ENCODE data around the gene C3. TPM values are rescaled to one million over a fixed set of nuclear protein-coding genes. Genes with fewer than 3 reads are reported as not detected.
A peak's percentile ranks its signal among the peaks of the same experiment; 100 is the strongest.

The C3 gene
- 0.37 TPM in 1 of 2 replicates, not detected in the other for total RNA-seq
- long read RNA-seq, result 0 reads

DNA sequence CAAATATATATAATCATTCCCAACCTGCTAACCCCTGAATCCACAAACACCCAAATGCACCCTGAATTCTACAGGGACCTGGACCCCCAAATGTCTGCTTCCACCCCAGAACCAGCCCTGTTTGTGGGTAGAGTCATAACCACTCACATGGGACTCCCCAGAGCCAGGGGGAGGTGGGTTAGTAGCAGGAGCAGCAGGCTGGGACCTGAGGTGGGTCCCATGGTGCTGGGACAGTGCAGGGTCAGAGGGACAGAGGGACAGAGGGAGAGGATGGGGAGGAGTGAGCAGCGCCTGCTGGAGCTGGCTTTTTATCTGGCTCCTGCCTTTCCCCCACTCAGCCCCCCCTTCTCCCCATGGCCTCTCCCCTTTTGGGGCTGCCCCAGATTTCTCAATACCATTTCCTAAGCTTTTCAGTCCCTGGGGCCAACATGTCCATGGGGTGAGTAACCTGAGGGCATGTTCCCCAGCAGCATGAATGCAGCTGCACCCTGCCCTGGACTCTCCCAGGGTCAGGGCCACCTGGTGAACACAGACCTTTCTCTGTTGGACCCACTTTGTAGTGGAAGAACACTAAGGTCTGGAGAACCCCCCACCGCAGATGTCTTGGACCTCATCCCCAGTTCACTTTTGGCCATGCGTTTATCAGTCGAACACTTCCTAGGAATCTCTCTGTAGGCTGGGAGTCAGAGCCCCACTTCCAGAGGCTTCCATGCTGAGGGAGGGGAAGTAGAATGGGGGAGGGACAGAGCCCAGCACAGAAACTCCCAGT is at the start of gene C3:
TSS of gene C3 (minus strand) at position 282 of the 769 bp plus-strand sequence. CDS start at position 221, 61 bp downstream.
- peaks cover 5% of the 10 kb centered on the region for H3K9me3 Mint-ChIP-seq
- TF ChIP-seq, protein P1, sequence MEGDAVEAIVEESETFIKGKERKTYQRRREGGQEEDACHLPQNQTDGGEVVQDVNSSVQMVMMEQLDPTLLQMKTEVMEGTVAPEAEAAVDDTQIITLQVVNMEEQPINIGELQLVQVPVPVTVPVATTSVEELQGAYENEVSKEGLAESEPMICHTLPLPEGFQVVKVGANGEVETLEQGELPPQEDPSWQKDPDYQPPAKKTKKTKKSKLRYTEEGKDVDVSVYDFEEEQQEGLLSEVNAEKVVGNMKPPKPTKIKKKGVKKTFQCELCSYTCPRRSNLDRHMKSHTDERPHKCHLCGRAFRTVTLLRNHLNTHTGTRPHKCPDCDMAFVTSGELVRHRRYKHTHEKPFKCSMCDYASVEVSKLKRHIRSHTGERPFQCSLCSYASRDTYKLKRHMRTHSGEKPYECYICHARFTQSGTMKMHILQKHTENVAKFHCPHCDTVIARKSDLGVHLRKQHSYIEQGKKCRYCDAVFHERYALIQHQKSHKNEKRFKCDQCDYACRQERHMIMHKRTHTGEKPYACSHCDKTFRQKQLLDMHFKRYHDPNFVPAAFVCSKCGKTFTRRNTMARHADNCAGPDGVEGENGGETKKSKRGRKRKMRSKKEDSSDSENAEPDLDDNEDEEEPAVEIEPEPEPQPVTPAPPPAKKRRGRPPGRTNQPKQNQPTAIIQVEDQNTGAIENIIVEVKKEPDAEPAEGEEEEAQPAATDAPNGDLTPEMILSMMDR (conservative IDR thresholded peaks at IDR 0.05), result no peak
- no peaks in the 10 kb centered on the region for H3K36me3 Mint-ChIP-seq (ENCODE audit: low read depth)
- peaks cover 30% of the 10 kb centered on the region for H3K27me3 Mint-ChIP-seq (ENCODE audit: low read depth)
- H3K4me1 Mint-ChIP-seq, result peaks cover 12% of the 10 kb centered on the region
- no peak within 1 kb of the TSS for H3K27ac Mint-ChIP-seq (ENCODE audit: unreplicated experiment)
- no peak within 1 kb of the TSS for H3K4me3 Mint-ChIP-seq
- no peak for DNase-seq (ENCODE audit: low read depth, low spot score)

DNA sequence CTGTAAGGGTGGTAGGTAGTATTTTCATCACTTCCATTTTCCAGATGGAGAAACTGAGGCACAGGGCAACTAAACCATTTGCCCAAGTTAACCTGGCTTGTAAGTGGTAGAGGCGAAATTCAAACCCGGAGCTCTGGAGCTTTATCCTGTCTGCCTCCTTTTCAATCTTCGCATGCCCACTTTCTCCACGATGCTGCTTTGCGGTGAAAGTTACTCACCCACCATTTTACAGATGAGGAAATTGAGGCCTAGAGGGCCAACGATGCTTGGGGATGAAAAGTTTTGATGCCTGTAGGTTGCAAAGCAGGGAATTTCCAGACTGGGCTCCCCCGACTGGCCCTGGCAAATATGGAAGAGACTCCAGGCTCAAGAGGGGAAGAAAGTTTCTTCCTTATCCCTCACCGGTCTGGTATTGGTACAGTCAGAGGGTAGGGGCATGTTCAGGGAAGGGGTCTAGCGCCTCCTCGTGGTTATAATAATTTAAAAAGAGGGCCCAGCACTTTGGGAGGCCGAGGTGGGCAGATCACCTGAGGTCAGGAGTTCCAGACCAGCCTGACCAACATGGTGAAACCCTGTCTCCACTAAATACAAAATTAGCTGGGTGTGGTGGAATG is 48.7 kb upstream of the C3 start:
- H3K4me3 Mint-ChIP-seq, result no peak overlapping the region
- no peak for DNase-seq (ENCODE audit: low read depth, low spot score)
- no peak overlapping the region for H3K27ac Mint-ChIP-seq (ENCODE audit: unreplicated experiment)

DNA sequence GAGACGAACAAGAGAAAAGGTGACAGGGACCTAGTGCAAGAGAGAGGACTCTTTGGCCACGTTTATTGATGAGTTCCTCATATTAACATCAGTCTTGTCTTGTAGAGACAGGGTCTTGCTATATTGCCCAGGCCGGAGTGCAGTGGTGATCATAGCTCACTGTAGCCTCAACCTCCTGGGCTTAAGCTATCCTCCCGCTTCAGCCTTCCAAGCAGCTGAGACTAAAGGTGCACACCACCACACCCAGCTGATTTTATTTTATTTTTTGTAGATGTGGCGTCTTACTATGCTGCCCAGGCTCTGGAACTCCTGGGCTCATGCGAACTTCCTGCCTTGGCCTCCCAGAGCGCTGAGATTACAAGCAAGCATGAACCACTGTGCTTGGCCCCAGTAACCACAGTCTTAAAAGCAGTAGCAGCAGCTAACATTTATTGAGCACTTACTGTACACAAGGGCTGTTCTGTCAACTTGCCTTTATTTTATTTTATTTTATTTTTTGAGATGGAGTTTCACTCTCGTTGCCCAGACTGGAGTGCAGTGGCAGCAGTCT is 47.9 kb upstream of the C3 start:
- H3K4me1 Mint-ChIP-seq, result peaks cover 13% of the 10 kb centered on the region
- peaks cover 60% of the 10 kb centered on the region for H3K27me3 Mint-ChIP-seq (ENCODE audit: low read depth)

More for the DNA sequence above, 48.7 kb upstream of the C3 start:
- Mint-ChIP-seq H3K4me1 (peaks cover 13% of the 10 kb centered on the region), H3K9me3 (no peaks in the 10 kb centered on the region), H3K27me3 (ENCODE audit: low read depth) (peaks cover 59% of the 10 kb centered on the region), H3K36me3 (ENCODE audit: low read depth) (no peaks in the 10 kb centered on the region)
- TF ChIP-seq, protein P1 (conservative IDR thresholded peaks at IDR 0.05), result peak; percentile 47

DNA sequence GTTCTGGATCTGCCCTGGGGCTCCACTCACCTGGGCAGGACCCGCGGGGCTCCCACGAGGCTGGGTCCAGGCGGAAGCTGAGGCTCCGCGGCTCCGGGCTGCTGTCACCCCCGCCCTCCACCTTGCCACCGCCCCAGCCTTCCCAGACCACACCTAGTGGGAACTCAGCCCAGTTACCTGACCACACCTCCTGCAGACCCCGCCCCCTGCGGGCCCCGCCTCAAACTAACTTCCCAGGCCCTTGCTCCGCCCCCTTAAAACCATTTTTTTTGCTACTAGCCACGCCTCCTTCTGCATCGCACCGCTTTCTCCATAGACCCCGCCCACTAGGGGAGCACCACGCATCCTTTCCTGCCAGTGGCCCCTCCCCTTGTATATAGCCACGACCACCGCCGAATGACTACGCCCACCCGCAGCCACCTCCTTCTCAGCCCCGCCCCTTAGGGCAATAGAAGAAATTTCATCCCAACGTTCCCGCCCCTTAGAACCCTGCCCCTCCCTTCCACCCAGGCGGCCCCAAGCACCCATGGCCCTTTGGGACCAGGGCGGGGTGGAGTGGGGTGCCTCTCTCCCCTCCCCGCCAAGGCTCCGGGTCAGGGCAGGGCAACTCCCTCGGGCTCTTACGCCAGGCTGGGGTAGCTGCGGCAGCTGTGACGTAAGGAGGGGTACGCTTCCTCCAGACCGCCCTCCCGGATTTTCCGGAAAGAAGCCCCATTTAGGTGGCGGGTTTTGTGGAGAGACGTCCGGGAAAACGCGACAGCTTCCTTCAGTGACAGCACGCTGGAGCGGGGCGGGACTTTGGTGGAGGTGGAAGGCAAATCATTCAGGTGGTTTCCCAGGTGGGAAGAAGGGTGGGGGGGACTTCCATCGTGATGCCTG is 47.1 kb upstream of the C3 start, which contains the start of gene SH2D3A:
TSS of gene SH2D3A (minus strand) at position 79 of the 879 bp plus-strand sequence. CDS start 3,687 bp downstream, outside the sequence.
- Mint-ChIP-seq H3K4me3 (peak within 1 kb of the TSS; percentile 57), H3K27ac (ENCODE audit: unreplicated experiment) (no peak within 1 kb of the TSS), H3K36me3 (ENCODE audit: low read depth) (no peaks in the 10 kb centered on the region), H3K4me1 (peaks cover 13% of the 10 kb centered on the region), H3K9me3 (no peaks in the 10 kb centered on the region), H3K27me3 (ENCODE audit: low read depth) (peaks cover 60% of the 10 kb centered on the region)
- TF ChIP-seq, protein P1 (conservative IDR thresholded peaks at IDR 0.05), result no peak
- DNase-seq (ENCODE audit: low read depth, low spot score), result peak; percentile 29

More for the DNA sequence above, 47.9 kb upstream of the C3 start:
- TF ChIP-seq, protein P1 (conservative IDR thresholded peaks at IDR 0.05), result no peak
- Mint-ChIP-seq H3K36me3 (ENCODE audit: low read depth) (no peaks in the 10 kb centered on the region), H3K9me3 (no peaks in the 10 kb centered on the region), H3K27ac (ENCODE audit: unreplicated experiment) (no peak overlapping the region), H3K4me3 (peak overlapping the region; percentile 44)
- DNase-seq (ENCODE audit: low read depth, low spot score), result no peak

DNA sequence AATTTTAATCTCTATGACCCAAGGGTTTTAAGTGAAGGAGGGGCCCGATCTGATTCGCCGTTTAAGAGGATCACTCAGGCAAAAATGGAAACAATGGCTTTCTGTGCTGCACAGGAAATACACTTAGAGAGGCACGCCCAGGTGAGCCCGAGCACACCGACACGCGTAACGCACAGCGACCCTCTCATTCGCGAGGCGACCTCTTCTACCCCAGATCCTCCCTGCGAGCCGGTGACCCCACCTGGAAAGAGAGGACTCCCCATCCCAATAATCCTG is 46.6 kb upstream of the C3 start:
- Mint-ChIP-seq H3K27me3 (ENCODE audit: low read depth) (peaks cover 60% of the 10 kb centered on the region), H3K4me1 (peaks cover 13% of the 10 kb centered on the region), H3K4me3 (no peak overlapping the region), H3K36me3 (ENCODE audit: low read depth) (no peaks in the 10 kb centered on the region), H3K9me3 (no peaks in the 10 kb centered on the region), H3K27ac (ENCODE audit: unreplicated experiment) (no peak overlapping the region)
- no peak for DNase-seq (ENCODE audit: low read depth, low spot score)
- TF ChIP-seq, protein P1 (conservative IDR thresholded peaks at IDR 0.05), result no peak
